SK-N-SH (cell line): ENCODE data around the gene PGAP3. TPM values are rescaled to one million over a fixed set of nuclear protein-coding genes. Genes with fewer than 3 reads are reported as not detected.

ENCODE experiments used
- CTCF ChIA-PET: fragments of 300-600, 350-600 bp; formaldehyde crosslinking; extraction: SDS; loops from one replicate; lab custom pipeline; 2021; lab: Yijun Ruan, JAX
- POLR2A ChIA-PET: fragments of 350-600 bp; sonication (Branson Sonifier 250); formaldehyde crosslinking; extraction: SDS; loops from one replicate; lab custom pipeline; 2020; ENCODE audit warnings: antibody characterized with exemption, inconsistent platforms; lab: Yijun Ruan, JAX
- DNase-seq: peaks from one replicate; pipeline ENCODE4 v3.0.0; 2012
- H2AFZ ChIP-seq: fragments of 200-600 bp; sonication (generic); 2 replicates; pipeline ENCODE4 v1.8.1; 2016; ENCODE audit warnings: antibody characterized with exemption, mild to moderate bottlenecking, low read depth
- H3F3A ChIP-seq: fragments of 200-600 bp; sonication (generic); replicated peaks from 2 replicates; pipeline ENCODE3; 2016; ENCODE audit warnings: antibody characterized with exemption, mild to moderate bottlenecking; ENCODE audit not compliant: insufficient read depth
- H3K27ac ChIP-seq, 2 experiments: fragments of 200-500 bp in 1 of 2; fragments of 200-600 bp in 1 of 2; sonication (Bioruptor generic) in 1 of 2; sonication (generic), shearing (Covaris generic) in 1 of 2; 2 replicates each; pipeline versions ENCODE4 v1.5.1 to v1.6.1; 2014 to 2016; ENCODE audit warnings: low read depth in 2 of 2, inconsistent platforms in 1 of 2, low read length in 1 of 2, mild to moderate bottlenecking in 1 of 2, mixed read lengths in 1 of 2
- H3K27me3 ChIP-seq: fragments of 200-600 bp; sonication (generic), shearing (Covaris generic); 2 replicates; pipeline ENCODE4 v1.6.1; 2016; ENCODE audit warnings: mixed run types; ENCODE audit not compliant: insufficient read depth
- H3K36me3 ChIP-seq, 2 experiments: fragments of 200-500 bp in 1 of 2; fragments of 200-600 bp in 1 of 2; sonication (Bioruptor generic) in 1 of 2; sonication (generic) in 1 of 2; replicated peaks in 1 of 2; 2 replicates each; pipeline versions ENCODE3 to v1.5.1; 2014 to 2016; ENCODE audit warnings: low read length in 1 of 2, mild to moderate bottlenecking in 1 of 2; ENCODE audit not compliant: insufficient read depth in 2 of 2, control insufficient read depth in 1 of 2
- H3K4me1 ChIP-seq, 2 experiments: fragments of 200-500 bp in 1 of 2; fragments of 200-600 bp in 1 of 2; sonication (Bioruptor generic) in 1 of 2; sonication (generic), shearing (Covaris generic) in 1 of 2; 2 replicates each; pipeline versions ENCODE4 v1.5.1 to v1.6.1; 2014 to 2016; ENCODE audit warnings: low read depth in 1 of 2, low read length in 1 of 2, mixed run types in 1 of 2; ENCODE audit not compliant: insufficient read depth in 2 of 2, control insufficient read depth in 1 of 2
- H3K4me2 ChIP-seq: fragments of 200-600 bp; sonication (generic), shearing (Covaris generic); 2 replicates; pipeline ENCODE4 v1.6.1; 2017; ENCODE audit warnings: mixed run types
- H3K4me3 ChIP-seq, 2 experiments: fragments of 200-500 bp in 1 of 2; fragments of 200-600 bp in 1 of 2; sonication (Bioruptor generic) in 1 of 2; sonication (generic), shearing (Covaris generic) in 1 of 2; 2 replicates each; pipeline versions ENCODE4 v1.5.1 to v1.8.1; 2014 to 2016; ENCODE audit warnings: low read depth in 2 of 2, inconsistent platforms in 1 of 2, low read length in 1 of 2, mild to moderate bottlenecking in 1 of 2, mixed read lengths in 1 of 2, moderate library complexity in 1 of 2
- H3K79me2 ChIP-seq: fragments of 200-600 bp; sonication (generic); 2 replicates; pipeline ENCODE4 v1.8.1; 2017; ENCODE audit warnings: mild to moderate bottlenecking; ENCODE audit not compliant: insufficient read depth
- H3K9ac ChIP-seq: fragments of 200-600 bp; sonication (generic); 2 replicates; pipeline ENCODE4 v1.6.1; 2017; ENCODE audit warnings: mixed run types
- H3K9me2 ChIP-seq: fragments of 200-600 bp; sonication (generic); 2 replicates; pipeline ENCODE4 v1.6.1; 2017; ENCODE audit warnings: mixed run types
- H3K9me3 ChIP-seq: fragments of 200-600 bp; sonication (generic); 2 replicates; pipeline ENCODE4 v1.6.1; 2017; ENCODE audit warnings: mixed run types, mild to moderate bottlenecking, moderate library complexity
- H4K20me1 ChIP-seq: fragments of 200-600 bp; sonication (generic); 2 replicates; pipeline ENCODE4 v1.6.1; 2017; ENCODE audit warnings: mild to moderate bottlenecking, mixed run types; ENCODE audit not compliant: insufficient read depth
- CHD2 ChIP-seq: fragments of 150-350 bp; IDR thresholded peaks from 2 replicates; pipeline ENCODE4 v1.6.1; 2018; ENCODE audit warnings: low read length; ENCODE audit not compliant: partially characterized antibody
- FOSL2 ChIP-seq: IDR thresholded peaks from 2 replicates; pipeline ENCODE4 v1.4.0; 2012; ENCODE audit warnings: low read depth, mild to moderate bottlenecking, moderate library complexity, borderline replicate concordance
- FOXJ3 ChIP-seq: sonication (generic); formaldehyde crosslinking; IDR thresholded peaks from 2 replicates; pipeline ENCODE4 v1.5.1; 2020; ENCODE audit warnings: mild to moderate bottlenecking, missing genetic modification reagents
- FOXM1 ChIP-seq: IDR thresholded peaks from 2 replicates; pipeline ENCODE4 v1.4.0; 2012; ENCODE audit warnings: low read depth, mild to moderate bottlenecking
- GABPA ChIP-seq: IDR thresholded peaks from 2 replicates; pipeline ENCODE4 v1.4.0; 2012; ENCODE audit warnings: low read depth, mild to moderate bottlenecking
- MAX ChIP-seq: IDR thresholded peaks from 2 replicates; pipeline ENCODE4 v1.4.0; 2012; ENCODE audit warnings: low read depth
- MEF2A ChIP-seq: IDR thresholded peaks from 2 replicates; pipeline ENCODE4 v1.4.0; 2012; ENCODE audit warnings: low read depth, borderline replicate concordance
- MXI1 ChIP-seq: IDR thresholded peaks from 2 replicates; pipeline ENCODE4 v1.6.1; 2012; ENCODE audit warnings: mild to moderate bottlenecking, low read depth, low read length, improper control_type of control experiment
- NFIC ChIP-seq: IDR thresholded peaks from 2 replicates; pipeline ENCODE4 v1.4.0; 2012; ENCODE audit warnings: borderline replicate concordance
- NRF1 ChIP-seq: IDR thresholded peaks from 2 replicates; pipeline ENCODE4 v1.6.1; 2012; ENCODE audit warnings: low read depth, mild to moderate bottlenecking, low read length
- RAD21 ChIP-seq: IDR thresholded peaks from 2 replicates; pipeline ENCODE4 v1.6.1; 2012; ENCODE audit warnings: mild to moderate bottlenecking, low read length
- REST ChIP-seq: IDR thresholded peaks from 2 replicates; pipeline ENCODE4 v1.6.1; 2012; ENCODE audit warnings: mild to moderate bottlenecking, low read depth, low read length, moderate library complexity
- SIN3A ChIP-seq: IDR thresholded peaks from 2 replicates; pipeline ENCODE4 v1.6.1; 2012; ENCODE audit warnings: low read depth, mild to moderate bottlenecking, low read length, moderate library complexity, borderline replicate concordance
- SMC3 ChIP-seq: IDR thresholded peaks from 2 replicates; pipeline ENCODE4 v1.6.1; 2012; ENCODE audit warnings: low read depth, low read length, improper control_type of control experiment
- TAF1 ChIP-seq: IDR thresholded peaks from 2 replicates; pipeline ENCODE4 v1.6.1; 2012; ENCODE audit warnings: low read depth, mild to moderate bottlenecking, low read length, moderate library complexity, borderline replicate concordance
- USF2 ChIP-seq: fragments of 150-350 bp; IDR thresholded peaks from 2 replicates; pipeline ENCODE4 v1.6.1; 2017; ENCODE audit warnings: antibody characterized with exemption, low read length, low read depth, borderline replicate concordance
- ZBTB33 ChIP-seq: IDR thresholded peaks from 2 replicates; pipeline ENCODE4 v1.4.0; 2012; ENCODE audit warnings: low read depth, borderline replicate concordance
- WGBS: methylation state at CpG from one replicate; pipeline ENCODE4 v1.1.6; 2017; ENCODE audit warnings: low lambda C conversion rate; 5-methylcytosine and 5-hydroxymethylcytosine counted together
- polyA plus RNA-seq, 3 experiments: library from polyadenylated mRNA; depleted of rRNA; stranded (reverse); fragments of >200 nt; gene quantifications; 2 replicates each; pipeline ENCODE4 v1.2.3, GENCODE V29; 2012

PGAP3 gene
- polyA plus RNA-seq, 1 of the 3 experiments (the other 2 are of a cell fraction) = 20.9 TPM

GRCh38 chr17:39660397-39661385 lies 27.2 kb downstream of the PGAP3 start:
- Histone ChIP-seq H3K27me3 (no peaks in the 10 kb centered on the region), H3K27ac (no peak overlapping the region), H3F3A (no peaks in the 10 kb centered on the region), H3K79me2 (no peaks in the 10 kb centered on the region), H3K4me2 (no peak overlapping the region), H3K4me3 (no peak overlapping the region), H3K9me2 (no peaks in the 10 kb centered on the region), H3K9me3 (no peaks in the 10 kb centered on the region), H3K4me1 (peaks cover 0 to 2% of the 10 kb centered on the region in 2 experiments; a peak in 1 of 4 replicates), H3K9ac (no peak overlapping the region), H2AFZ (no peak overlapping the region), H4K20me1 (no peaks in the 10 kb centered on the region), H3K36me3 (peaks cover 0 to 40% of the 10 kb centered on the region in 2 experiments)
- DNase-seq = no peak
- ChIA-PET POLR2A (no interaction called here), CTCF (interaction anchor here (0.6 to 15.8 kb wide), 4 partner anchors 8 to 40 kb away, joined by 3 to 149 read pairs (median 8); no protein-coding TSS in a partner anchor)
- 91% methylated on average over 22 of the region's 35 CpGs for WGBS
- no peak for TF ChIP-seq FOXJ3 (CRISPR knock-in tag)
- no peak for TF ChIP-seq GABPA
- TF ChIP-seq REST = no peak
- no peak for TF ChIP-seq NRF1
- TF ChIP-seq NFIC = no peak
- TF ChIP-seq ZBTB33 = no peak

GRCh38 chr17:39660011-39660360 lies 27.9 kb downstream of the PGAP3 start:
- H3K79me2 ChIP-seq = no peaks in the 10 kb centered on the region
- no peak for DNase-seq
- no peak overlapping the region for H2AFZ ChIP-seq
- H3K27ac ChIP-seq = no peak overlapping the region
- H3K36me3 ChIP-seq = peaks cover 0 to 40% of the 10 kb centered on the region in 2 experiments
- no peaks in the 10 kb centered on the region for H3K27me3 ChIP-seq
- ChIA-PET CTCF (interaction anchor here (1.0 kb wide), 1 partner anchor 39 kb away, joined by 7 read pairs; no protein-coding TSS in a partner anchor), POLR2A (interaction anchor here (0.8 kb wide), 1 partner anchor 10 kb away, joined by 4 read pairs; no protein-coding TSS in a partner anchor)
- 97% methylated on average over 5 of the region's 5 CpGs for WGBS
- no peaks in the 10 kb centered on the region for H3K9me3 ChIP-seq
- H3K4me1 ChIP-seq = no peaks in the 10 kb centered on the region; a peak in 1 of 4 replicates
- H3F3A ChIP-seq = no peaks in the 10 kb centered on the region
- no peak overlapping the region for H3K9ac ChIP-seq
- H3K4me3 ChIP-seq = no peak overlapping the region
- H3K4me2 ChIP-seq = no peak overlapping the region
- H4K20me1 ChIP-seq = no peaks in the 10 kb centered on the region
- no peaks in the 10 kb centered on the region for H3K9me2 ChIP-seq
- TF ChIP-seq GABPA (no peak), NFIC (no peak), USF2 (no peak), TAF1 (no peak), FOXJ3 (CRISPR knock-in tag) (no peak), NRF1 (no peak), FOSL2 (no peak), SIN3A (no peak), SMC3 (no peak), RAD21 (no peak), CHD2 (no peak), MEF2A (no peak), FOXM1 (no peak), MAX (no peak), MXI1 (no peak)
